Measurements from ENCODE around the gene LPP.

LPP gene

GRCh38 chr3:188253123-188253793 is 99.3 kb downstream of the LPP start:
- no peak for DNase-seq (ENCODE audit: low read depth in 2 of 2)

GRCh38 chr3:188253800-188254452 is 100.0 kb downstream of the LPP start:
- no peak for DNase-seq (ENCODE audit: low read depth in 2 of 2)

DNA sequence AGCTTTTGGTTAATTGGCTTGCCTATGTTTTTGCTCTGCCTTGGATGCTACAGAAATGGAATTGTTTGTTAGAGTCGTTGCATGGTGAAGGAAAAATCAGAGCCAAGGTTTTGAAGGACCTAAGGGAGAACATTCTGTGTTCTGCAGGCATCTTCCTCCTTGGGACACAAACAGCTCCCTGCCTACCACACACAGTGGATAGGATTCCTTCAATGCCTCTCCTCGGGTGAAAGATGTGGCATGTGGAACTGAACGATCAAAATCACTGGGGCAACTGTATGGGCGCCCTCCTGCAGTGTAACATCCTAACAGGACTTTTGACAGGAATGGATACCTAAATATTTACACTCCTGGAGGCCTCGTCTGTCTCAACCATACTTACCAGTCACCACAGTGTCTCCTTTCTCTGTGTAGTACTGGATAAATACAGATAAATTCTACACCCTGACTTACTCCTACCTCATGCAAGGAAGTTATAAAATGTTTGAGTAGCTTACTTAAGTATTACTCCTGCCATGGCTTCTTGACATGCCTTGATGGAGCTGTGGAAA is 100.6 kb downstream of the LPP start:
- DNase-seq (ENCODE audit: low read depth in 2 of 2): no peak

DNA sequence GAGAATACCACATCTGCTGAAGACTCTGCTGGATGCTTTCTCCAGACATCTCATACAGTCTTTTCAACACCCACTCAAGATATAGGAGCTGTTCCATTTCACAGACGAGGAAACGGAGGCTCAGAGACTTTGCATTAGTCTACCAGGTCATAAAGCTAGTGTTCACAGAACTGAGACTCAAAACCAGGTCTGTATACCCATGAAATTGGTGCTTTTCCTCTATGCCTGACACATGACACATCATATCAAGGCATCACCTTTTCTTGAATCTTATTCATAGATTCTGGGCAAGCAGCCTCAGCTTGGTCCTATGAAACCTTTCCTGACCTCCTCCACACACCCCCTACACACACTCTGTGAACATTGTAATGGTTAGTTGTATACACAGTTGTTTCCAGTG is 101.2 kb downstream of the LPP start:
- no peak for DNase-seq (ENCODE audit: low read depth in 2 of 2)

DNA sequence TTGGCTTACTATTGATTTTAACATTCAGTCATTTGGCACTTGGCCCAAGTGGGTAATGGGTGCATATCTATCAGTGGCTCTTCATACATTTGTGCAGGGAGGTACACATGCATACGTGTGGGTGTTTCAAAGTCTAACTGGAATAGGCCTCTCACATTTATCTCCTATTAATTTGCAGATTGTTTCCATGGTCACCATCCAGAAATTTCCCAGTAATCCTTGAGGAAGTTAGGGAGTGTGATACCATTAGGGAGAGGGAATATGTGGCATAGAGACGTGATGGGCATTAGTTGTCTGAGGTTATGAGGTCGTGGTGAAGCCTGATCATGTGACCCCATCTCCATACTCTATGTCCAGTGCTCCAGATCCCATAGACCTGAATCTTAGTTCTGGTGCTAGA is 102.8 kb downstream of the LPP start:
- DNase-seq (ENCODE audit: low read depth in 2 of 2): no peak

- DNase-seq (ENCODE audit: low read depth in 2 of 2): no peak
Observed at GRCh38 chr3:188257384-188258026, 103.5 kb downstream of the LPP start.

GRCh38 chr3:188259191-188259590 is 105.2 kb downstream of the LPP start:
- no peak for DNase-seq (ENCODE audit: low read depth in 2 of 2)

GRCh38 chr3:188259596-188259995 is 105.6 kb downstream of the LPP start:
- no peak for DNase-seq (ENCODE audit: low read depth in 2 of 2)

DNA sequence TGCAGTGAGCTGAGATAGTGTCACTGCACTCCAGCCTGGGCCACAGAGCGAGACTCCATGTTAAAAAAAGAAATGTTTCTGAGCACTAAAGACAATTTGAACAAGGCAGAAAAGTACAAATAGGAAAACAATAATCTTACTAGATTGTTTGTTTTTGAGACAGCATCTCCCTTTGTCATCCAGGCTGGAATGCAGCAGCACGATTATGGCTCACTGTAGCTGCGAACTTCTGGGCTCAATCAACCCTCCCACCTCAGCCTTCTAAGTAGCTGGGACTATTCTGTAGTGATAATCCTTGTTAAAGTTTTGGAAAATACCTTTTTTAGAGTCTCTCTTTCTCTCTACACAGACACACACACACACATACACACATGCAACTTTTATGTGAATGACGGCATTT is 107.1 kb downstream of the LPP start:
- no peak for DNase-seq (ENCODE audit: low read depth in 2 of 2)

DNA sequence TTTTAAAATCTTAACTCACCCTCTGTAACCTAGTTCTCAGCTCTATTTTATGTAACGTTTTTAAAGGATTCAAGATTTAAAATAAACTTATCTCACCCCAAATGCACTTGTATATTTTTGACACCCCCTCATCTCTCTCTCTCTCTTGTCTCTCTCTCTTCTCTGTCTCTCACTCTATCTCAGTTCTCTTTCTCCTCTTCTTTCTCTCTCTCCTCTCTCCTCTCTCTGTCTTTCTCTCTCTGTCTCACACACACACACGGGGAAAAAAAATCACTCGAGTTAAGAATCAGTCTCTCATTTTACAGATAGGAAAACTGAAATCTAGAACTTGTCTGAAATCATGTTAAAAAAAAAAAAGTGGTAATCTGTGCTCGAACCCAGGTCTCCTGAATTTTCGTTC is 108.5 kb downstream of the LPP start:
- DNase-seq (ENCODE audit: low read depth in 2 of 2): no peak

- no peak for DNase-seq (ENCODE audit: low read depth in 2 of 2)
Observed at GRCh38 chr3:188262913-188263683, 109.1 kb downstream of the LPP start.

- DNase-seq (ENCODE audit: low read depth in 2 of 2): no peak
Observed at GRCh38 chr3:188264226-188265207, 110.6 kb downstream of the LPP start.

DNA sequence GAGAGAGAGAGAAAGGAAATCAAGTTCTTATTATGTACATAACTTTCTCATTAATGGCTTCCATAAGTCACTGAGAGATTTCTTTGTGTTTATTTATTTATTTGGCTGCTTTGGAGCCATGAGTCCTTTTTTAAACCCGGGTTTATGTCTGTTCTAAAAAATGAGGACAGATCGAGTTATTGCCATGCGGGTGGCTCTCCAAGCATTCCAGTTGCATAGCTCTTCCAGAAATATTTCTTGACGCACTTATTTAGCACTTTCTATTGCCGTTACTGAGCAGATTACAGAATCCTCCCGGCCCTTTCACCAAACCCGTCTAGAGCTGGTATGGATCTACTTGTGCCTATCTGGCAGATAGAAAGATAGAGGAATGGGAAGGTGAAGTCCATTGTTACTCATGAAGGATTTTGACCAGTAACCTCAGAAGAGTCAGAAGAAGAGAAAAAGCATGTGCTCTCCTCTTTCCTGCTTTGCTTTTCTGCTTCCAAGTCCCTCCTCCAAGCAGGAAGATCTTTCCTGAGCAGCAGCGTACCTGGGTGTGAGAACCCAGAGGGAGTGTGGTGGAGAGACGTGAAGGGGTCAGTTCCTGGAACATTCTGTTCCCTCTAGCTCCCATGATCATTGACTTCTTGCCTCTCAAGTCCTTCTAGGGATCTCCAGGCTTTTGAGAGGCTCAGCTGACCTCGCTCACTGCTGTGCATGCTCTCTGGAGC is 112.8 kb downstream of the LPP start:
- no peak for DNase-seq (ENCODE audit: low read depth in 2 of 2)

GRCh38 chr3:188267790-188268335 is 113.9 kb downstream of the LPP start:
- DNase-seq (ENCODE audit: low read depth in 2 of 2): no peak

DNA sequence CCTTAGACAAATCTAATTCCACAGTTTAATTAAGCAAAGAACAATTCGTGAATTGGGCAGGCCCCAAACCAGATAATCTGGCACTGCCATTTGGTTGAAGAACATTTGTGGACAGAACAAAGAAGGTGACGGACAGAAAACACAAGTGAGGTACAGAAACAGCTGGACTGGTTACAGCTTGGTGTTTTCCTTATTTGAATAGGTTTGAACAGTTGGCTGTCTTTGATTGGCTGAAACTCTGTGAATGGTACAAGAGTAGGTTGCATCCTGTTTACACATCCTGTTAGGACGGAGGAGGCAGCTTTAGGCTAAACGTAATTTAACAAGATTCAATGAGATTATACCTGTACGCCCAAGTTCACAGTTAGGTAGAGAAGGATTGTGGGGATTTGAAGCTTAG is 114.4 kb downstream of the LPP start:
- DNase-seq (ENCODE audit: low read depth in 2 of 2): no peak

GRCh38 chr3:188269040-188269439 is 115.1 kb downstream of the LPP start:
- DNase-seq (ENCODE audit: low read depth in 2 of 2): no peak

- DNase-seq (ENCODE audit: low read depth in 2 of 2): no peak
Observed at GRCh38 chr3:188270423-188270972, 116.5 kb downstream of the LPP start.

DNA sequence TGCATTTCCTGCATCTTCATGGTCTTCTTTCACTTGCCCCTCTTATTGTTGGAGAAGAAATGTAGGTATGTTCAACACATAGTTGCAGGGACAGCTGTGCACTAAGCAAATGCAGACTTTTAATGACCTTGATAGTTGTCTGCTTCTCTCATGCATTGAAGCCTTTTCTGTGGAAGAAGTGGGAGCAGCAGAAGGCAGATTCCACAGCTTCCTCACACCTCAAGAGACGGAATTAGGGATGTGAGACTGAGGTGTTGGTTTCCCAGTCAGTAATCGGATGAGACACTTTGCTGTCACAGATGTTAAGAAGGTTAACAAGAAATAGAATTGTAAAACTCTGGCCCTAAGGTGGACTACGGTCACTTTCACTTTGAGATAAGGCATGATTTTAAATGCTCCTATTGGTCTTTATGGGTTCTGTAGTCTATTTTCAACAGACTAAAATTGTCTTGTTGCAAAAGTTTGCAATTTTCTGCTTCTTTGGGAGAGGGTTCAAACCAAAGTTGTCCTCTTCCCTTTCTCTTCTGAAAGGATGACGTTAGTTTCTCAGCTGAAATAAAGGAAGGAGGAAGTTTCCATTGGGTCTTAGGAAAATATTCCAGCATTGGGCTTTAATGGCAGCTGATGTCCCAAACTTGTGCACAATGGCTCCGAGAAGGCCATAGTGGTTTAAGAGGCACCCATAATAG is 117.4 kb downstream of the LPP start:
- no peak for DNase-seq (ENCODE audit: low read depth in 2 of 2)
